ENCODE data around the gene ACACB.

ACACB gene

DNA sequence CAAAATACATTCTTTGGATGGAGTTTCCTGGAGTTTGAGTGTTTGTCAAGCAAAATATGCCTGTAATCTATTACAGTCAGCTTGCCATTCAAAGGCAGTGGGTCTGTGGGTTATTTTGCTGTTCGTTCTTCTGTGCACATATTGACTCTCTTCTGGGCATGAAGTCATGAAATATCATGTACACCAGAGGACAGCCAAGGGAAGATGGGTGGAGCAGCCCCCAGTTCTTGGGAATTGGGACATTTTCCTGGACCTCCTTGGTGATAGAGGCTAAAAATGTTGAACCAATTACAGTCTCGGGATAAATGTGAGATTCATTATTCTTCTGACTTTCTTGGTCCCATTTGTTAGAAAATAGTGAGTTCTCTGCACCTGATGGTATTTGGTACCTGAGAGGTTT is 103.6 kb downstream of the ACACB start:
- DNase-seq (ENCODE audit: extremely low read depth, insufficient read length): no peak
- TF ChIP-seq, protein P1, sequence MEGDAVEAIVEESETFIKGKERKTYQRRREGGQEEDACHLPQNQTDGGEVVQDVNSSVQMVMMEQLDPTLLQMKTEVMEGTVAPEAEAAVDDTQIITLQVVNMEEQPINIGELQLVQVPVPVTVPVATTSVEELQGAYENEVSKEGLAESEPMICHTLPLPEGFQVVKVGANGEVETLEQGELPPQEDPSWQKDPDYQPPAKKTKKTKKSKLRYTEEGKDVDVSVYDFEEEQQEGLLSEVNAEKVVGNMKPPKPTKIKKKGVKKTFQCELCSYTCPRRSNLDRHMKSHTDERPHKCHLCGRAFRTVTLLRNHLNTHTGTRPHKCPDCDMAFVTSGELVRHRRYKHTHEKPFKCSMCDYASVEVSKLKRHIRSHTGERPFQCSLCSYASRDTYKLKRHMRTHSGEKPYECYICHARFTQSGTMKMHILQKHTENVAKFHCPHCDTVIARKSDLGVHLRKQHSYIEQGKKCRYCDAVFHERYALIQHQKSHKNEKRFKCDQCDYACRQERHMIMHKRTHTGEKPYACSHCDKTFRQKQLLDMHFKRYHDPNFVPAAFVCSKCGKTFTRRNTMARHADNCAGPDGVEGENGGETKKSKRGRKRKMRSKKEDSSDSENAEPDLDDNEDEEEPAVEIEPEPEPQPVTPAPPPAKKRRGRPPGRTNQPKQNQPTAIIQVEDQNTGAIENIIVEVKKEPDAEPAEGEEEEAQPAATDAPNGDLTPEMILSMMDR (IDR thresholded peaks at IDR 0.05; ENCODE audit: insufficient read depth, low read length, poor library complexity, severe bottlenecking): no peak
- Histone ChIP-seq H3K27me3 (replicated peaks; ENCODE audit: control insufficient read depth, insufficient read depth, low read length) (no peaks in the 10 kb centered on the region), H3K36me3 (ENCODE audit: control insufficient read depth, insufficient read depth, low read length) (no peaks in the 10 kb centered on the region), H3K4me3 (replicated peaks; ENCODE audit: low read depth, low read length) (no peak overlapping the region)

DNA sequence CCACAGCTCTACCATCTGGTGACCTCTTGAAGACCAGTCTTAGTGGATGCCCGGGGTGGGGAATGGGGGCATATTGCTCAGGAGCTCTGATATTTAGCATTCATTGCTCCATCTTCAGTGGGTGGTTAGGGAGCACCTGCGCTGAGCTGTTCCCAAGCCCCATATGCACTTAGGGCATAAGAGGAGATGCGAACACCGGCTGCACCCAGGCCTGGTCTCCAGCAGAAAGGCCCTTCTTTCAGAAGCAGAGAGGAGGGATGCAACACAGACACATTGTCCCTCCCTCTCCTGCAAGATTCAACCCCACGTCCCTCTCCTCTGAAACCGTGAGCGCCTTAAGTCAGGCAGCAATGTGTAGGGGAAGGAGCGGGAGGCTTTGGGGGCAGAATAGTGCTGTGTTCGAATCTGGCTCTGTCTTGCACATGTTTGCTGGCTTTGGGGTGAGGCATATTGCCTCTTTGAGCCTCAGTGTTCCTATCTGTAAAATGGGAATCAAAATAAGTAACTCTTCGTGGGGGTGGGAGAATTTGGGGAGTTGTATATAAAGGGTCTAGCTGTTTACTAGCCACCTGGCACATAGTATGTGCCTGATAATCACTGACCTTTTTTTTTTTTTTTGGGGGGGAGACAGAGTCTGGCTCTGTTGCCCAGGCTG is 105.0 kb downstream of the ACACB start:
- Histone ChIP-seq H3K4me3 (replicated peaks; ENCODE audit: low read depth, low read length) (no peak overlapping the region), H3K27me3 (replicated peaks; ENCODE audit: control insufficient read depth, insufficient read depth, low read length) (no peaks in the 10 kb centered on the region), H3K36me3 (ENCODE audit: control insufficient read depth, insufficient read depth, low read length) (no peaks in the 10 kb centered on the region)
- TF ChIP-seq, protein P1 (IDR thresholded peaks at IDR 0.05; ENCODE audit: insufficient read depth, low read length, poor library complexity, severe bottlenecking): no peak
- no peak for DNase-seq (ENCODE audit: extremely low read depth, insufficient read length)

DNA sequence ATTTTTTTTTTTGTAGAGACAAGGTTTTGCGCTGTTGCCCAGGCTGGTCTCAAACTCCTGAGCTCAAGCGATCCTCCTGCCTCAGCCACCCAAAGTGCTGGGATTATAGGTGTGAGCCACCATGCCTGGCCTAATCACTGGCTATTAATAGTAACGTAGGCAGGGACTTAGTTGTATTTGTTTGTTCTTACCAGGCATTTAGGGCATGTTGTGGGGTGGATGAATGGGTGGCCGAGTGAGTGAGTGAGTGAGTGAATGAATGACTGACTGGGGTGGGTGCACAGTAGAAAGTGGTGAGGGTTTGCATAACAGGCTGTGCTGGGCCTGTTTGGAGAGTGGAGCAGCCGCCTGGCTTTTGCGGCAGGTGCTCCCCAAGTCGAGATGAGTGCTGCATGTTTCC is 105.7 kb downstream of the ACACB start:
- no peak overlapping the region for H3K4me3 ChIP-seq (replicated peaks; ENCODE audit: low read depth, low read length)
- no peaks in the 10 kb centered on the region for H3K27me3 ChIP-seq (replicated peaks; ENCODE audit: control insufficient read depth, insufficient read depth, low read length)
- no peaks in the 10 kb centered on the region for H3K36me3 ChIP-seq (ENCODE audit: control insufficient read depth, insufficient read depth, low read length)
- TF ChIP-seq, protein P1 (IDR thresholded peaks at IDR 0.05; ENCODE audit: insufficient read depth, low read length, poor library complexity, severe bottlenecking): no peak
- no peak for DNase-seq (ENCODE audit: extremely low read depth, insufficient read length)

DNA sequence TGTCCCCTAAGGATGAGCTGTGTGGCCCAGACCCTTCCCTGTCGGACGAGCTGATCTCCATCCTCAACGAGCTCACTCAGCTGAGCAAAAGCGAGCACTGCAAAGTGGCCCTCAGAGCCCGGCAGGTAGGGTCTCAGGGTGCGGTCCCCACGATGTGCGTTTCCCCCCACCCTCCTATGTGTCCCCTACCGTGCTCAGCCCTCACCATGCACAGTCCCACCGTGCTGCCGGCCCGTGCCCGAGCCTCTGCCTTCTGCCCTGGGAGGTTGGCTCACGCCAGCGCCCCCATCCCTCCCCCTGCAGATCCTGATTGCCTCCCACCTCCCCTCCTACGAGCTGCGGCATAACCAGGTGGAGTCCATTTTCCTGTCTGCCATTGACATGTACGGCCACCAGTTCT is 106.1 kb downstream of the ACACB start:
- H3K27me3 ChIP-seq (replicated peaks; ENCODE audit: control insufficient read depth, insufficient read depth, low read length): no peaks in the 10 kb centered on the region
- TF ChIP-seq, protein P1 (IDR thresholded peaks at IDR 0.05; ENCODE audit: insufficient read depth, low read length, poor library complexity, severe bottlenecking): no peak
- no peak overlapping the region for H3K4me3 ChIP-seq (replicated peaks; ENCODE audit: low read depth, low read length)
- DNase-seq (ENCODE audit: extremely low read depth, insufficient read length): no peak
- H3K36me3 ChIP-seq (ENCODE audit: control insufficient read depth, insufficient read depth, low read length): no peaks in the 10 kb centered on the region

GRCh38 chr12:109223211-109223610 is 106.8 kb downstream of the ACACB start:
- Histone ChIP-seq H3K27me3 (replicated peaks; ENCODE audit: control insufficient read depth, insufficient read depth, low read length) (no peaks in the 10 kb centered on the region), H3K36me3 (ENCODE audit: control insufficient read depth, insufficient read depth, low read length) (no peaks in the 10 kb centered on the region), H3K4me3 (replicated peaks; ENCODE audit: low read depth, low read length) (no peak overlapping the region)
- TF ChIP-seq, protein P1 (IDR thresholded peaks at IDR 0.05; ENCODE audit: insufficient read depth, low read length, poor library complexity, severe bottlenecking): no peak
- no peak for DNase-seq (ENCODE audit: extremely low read depth, insufficient read length)

DNA sequence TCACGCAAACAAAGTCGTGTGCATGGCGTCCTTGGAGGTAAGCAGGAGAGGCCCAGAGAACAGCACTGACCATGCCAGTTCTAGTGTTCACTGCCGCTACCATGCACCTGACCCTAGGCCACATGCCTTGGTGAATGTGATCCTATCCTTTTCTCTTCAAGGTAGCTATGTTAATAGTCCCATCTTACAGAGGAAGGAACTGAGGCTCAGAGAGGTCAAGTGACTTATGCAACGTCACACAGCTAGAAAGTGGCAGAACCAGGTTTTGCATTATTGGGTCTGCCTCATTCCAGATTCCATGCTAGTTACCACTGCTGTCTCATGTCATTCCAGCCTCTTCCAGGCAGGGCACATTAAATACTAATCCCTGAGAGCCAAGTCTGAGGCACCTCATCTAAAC is 107.5 kb downstream of the ACACB start:
- DNase-seq (ENCODE audit: extremely low read depth, insufficient read length): no peak
- H3K36me3 ChIP-seq (ENCODE audit: control insufficient read depth, insufficient read depth, low read length): no peaks in the 10 kb centered on the region
- no peaks in the 10 kb centered on the region for H3K27me3 ChIP-seq (replicated peaks; ENCODE audit: control insufficient read depth, insufficient read depth, low read length)
- TF ChIP-seq, protein P1 (IDR thresholded peaks at IDR 0.05; ENCODE audit: insufficient read depth, low read length, poor library complexity, severe bottlenecking): no peak
- H3K4me3 ChIP-seq (replicated peaks; ENCODE audit: low read depth, low read length): no peak overlapping the region

All from GM06990 (cell line).